Activated CD8-positive, alpha-beta memory T cell treated with anti-CD3 and anti-CD28 coated beads for 1 hour (primary cell): ENCODE data around the gene CIB2.

Experiments used
- DNase-seq, 2 donors: peaks; one replicate each; pipeline ENCODE4 v3.0.0-alpha.2; 2020; ENCODE audit warnings: low read depth in 1 of 2; ENCODE audit errors: extremely low read depth in 1 of 2

CIB2 gene

DNA sequence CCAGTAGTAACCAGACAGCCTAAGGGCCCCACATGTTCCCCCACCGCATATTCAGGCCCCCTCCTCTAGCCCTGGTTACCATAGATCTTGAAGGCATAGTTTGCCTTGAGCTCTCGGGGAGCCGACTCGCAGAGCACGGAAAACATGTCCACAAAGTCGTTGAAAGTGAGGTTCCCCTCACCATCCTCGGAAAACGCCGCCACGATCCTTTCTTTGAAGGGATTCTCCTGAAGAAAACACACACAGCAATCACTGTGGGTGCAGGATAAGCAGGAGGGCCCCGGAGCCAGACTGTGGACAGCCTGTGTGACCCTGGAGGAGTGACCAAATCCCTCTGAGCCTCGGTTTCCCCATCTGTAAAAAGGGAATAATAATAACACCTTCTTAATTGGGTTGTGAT is 22.1 kb downstream of the CIB2 start:
- no peak for DNase-seq

DNA sequence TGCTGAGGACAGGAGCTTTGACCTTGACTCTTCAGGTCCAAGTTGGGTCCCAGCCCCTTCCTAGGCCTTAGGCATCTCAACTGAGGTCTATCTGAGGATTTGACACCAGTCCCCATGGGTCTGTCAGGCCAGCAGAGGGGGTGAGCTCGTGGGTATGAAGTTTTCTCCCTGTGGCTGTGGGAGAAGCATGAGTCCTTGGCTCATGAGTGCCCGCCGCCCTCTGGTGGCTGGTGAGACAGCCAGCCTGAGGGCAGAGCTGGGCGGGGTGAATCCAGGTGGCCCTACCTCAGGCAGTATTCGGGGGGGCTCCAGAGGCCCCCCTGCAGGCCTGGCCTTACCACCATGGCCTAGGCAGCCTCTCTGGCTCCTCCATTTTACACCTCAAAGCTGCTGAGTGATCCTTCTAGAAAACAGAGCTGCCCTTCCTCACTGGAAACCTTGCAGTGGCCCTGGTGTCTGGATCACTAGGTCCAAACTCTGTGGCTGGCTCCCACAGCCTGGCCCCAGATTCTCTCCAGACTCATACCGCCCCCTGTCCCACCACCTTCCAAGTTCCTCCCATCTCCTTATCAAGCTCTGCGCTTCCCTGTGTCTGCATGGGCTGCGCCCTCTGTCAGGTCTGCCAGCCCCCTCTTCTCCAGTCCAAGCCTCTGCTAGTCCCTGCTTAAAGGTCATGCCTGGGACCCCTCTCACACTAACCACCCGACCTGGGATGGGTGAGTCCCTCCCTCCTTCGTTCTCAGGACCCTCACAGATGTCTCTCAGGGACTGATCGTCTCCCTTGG is 22.8 kb downstream of the CIB2 start:
- DNase-seq: peak; percentile 67 to 72

DNA sequence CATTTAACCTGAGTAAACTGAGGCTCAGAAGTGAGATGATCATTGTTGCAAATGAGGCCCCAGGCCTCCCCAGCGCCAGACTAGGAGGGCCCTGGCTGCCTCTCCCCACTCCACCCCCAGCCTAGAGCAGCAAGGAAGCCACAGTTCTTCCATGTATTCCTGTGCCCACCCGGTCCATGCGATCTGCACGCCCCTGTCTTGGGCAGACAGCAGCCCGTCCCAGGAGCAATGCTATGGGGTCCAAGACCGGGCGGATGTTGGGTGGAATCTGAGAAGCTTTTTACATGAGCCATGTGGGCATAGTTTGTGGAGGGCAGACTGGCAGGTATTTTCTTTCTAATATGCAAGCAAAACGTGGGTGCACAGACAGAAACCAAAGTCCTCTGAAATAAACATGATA is 23.8 kb downstream of the CIB2 start:
- DNase-seq: no peak

DNA sequence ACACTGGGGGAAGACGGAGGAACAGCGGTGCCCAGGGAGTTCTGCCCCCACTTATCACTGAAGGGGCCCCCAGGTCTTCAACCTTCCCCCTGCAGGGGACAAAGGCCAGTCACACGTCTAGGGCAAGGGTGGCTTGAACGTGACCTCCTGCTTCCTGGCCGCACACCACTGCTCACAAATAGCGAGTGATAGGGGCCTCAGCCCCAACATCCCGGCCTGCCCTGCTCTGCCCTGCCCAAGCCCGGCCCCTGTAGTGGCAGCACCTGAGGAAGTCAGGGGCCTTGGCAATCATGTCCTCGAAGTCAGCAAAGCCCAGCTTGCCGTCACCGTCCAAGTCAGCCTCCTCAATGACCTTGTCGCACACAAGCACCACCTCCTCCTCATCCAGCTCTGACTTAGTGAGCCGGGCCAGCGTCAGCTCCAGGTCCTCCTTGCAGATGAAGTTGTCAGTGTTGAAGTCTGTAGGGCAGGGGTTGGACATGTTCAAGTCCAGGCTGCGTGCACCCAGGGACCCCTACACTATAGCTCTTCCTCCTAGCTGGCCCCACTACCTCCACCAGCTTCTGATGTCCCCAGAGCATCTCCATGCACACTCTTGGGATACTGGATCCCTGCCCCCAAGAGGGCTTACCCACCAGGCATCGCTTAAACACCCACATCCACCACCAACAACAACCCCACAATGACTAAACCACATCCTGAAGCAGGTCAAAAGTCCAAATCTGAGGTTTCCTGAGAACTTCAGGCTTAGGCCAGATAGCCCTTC is 25.6 kb downstream of the CIB2 start:
- DNase-seq: no peak

DNA sequence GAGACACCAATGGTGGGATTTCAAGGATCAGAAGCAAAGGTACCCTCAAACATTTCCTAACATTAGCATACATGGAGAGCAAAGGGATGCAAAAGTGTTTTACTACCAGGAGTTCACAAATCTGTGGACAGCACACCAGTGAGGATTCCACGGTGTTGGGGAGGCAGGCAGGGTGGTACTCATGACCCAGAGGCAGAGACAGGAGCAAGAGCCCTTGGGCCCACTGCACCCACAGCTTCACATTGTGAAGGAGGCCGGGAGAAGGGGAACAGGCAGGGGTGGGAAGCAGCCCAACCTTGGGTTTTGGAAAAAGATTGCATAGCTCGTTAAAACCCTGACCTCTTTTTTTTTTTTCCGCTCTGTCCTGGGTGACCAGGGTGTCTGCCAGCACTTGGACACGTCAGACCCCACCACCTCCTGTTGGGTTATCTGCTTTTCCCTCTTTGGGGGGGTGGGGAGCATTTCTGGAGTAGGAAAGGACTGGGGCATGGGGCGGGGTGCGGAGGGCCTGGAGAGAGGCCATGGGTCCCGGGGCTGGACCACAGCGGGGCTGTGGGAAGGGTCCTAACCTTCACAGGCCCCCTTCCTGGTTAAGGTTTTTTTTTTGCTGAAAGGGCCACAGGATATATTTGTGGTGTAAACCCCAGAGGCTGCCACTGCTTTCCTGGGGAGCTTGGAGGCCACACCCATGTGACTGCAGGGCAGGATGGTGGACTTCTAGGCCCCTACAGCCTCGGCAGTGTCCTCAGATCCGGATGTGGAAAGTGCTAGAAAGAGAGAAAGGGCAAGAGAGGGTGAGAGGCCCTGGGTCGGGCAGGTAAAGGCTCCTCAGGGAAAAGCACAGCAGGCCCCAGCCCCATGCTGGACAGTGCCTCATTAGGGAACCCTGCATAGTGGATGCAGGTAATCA is 26.4 kb downstream of the CIB2 start:
- DNase-seq: no peak

DNA sequence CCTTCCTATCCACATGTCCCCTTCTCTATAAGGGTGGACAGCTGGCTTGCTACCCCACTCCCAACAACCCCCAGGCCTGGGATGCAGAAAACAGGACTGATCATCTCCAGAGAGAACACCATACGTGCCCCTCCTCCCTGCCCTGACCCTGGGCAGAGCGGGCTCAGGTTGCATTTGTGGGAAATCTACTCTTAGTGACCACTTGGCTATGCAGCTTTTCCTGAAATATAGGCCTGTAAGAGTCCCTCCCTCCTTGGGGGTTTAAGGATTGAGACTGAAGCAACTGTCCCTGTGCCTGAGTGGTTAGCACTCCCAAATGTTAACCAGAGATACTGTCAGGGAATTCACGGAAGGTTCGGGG is 27.1 kb downstream of the CIB2 start:
- DNase-seq: no peak

DNA sequence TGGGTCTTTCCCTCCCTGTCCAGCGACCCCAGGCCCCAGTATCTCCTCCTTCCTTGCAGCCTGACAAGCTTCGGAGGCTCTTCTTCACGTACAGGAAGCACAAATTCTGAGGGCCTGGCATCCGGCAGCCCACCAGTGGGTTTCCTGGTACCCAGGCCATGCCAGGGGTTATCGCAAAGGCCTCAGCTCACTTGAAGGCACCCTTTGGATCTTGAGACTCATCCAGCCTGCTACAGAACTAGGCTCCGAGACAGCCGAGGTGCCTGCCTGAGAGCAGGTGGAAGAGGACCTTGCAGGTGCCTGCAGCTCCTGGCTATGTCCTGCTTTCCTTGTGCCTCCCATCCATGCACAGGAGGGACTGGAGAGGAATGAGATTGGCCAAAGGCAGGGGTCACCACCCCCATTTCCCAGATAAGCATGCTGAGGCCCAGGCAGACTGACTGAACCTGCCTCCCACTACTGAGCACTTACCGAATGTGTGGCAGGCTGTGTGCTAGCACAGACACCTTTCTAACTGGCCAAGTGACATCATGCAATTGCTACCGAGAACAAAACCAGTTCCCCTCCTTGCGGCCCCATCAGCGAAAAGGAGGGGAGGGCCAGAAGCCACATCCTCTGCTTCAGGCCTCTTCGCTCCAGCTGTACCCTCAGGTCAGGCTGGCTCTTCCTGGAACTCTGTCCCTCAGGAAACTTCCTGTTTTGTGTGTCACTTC is 27.7 kb downstream of the CIB2 start:
- DNase-seq: peak; percentile 4 to 22

DNA sequence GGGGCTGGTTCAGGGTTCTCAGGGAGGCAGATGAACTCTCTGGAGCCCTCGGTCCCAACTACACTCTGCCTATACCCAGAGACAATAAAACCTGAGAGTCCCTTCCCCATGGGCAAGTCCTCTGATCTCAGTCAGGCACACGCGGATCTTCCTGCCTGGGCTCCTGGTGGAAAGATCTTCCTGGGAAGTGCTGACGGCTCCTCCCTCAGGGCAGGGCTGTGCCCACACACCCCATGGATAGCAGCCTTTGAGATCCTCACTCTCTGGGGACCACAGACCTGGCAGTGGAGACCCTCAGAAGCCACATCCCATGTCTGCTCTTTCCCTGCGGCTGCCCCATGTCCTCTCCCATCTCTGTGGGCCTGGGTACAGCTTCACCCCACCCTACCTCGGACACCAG is 28.5 kb downstream of the CIB2 start:
- DNase-seq: no peak

DNA sequence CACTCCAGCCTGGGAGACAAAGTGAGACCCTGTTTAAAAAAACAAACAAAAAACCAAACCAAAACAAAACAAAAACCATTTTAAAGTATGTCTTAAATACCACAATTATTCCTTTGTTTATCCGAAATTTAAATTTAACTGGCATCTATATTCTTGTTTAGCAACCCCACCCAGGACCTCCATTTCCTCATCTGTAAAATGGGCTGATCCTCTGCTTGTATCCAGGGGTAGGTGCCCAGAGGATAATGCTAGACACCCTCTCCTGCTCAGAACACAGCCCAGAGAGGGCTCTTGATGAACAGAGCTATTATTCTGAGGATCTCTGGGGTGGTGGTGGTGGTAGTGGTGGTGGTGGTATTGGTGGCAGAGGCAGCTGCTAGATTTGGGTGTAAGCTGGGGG is 29.0 kb downstream of the CIB2 start:
- DNase-seq: no peak

DNA sequence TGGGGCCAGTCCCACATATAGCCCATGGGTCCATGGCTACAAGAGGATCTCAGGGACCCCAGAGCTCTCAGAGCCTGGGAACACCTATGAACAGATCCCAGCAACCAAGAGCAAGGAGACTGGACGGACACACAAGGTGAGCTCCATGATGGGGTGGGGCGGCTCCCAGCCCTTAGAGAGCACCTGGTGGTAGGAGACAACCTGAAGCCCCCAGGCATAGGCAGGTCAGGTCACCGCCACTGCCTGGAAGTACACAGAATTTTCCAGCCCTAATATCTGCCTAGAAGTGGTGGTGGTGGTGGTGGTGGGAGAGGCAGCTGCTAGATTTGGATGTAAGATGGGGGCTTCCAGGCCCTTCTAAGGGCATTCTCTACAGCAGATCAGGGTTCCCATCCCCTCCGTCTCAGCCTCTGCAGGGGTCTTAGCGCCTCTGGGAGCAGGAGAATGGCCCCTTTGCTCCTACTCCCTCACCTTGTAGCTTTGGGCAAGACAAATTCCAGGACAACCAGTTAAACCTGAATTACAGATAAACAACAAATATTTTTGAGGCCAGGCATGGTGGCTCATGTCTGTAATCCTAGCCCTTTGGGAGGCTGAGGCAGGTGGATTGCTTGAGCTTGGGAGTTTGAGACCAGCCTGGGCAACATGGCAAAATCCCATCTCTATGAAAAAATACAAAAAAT is 29.7 kb downstream of the CIB2 start:
- DNase-seq: no peak

DNA sequence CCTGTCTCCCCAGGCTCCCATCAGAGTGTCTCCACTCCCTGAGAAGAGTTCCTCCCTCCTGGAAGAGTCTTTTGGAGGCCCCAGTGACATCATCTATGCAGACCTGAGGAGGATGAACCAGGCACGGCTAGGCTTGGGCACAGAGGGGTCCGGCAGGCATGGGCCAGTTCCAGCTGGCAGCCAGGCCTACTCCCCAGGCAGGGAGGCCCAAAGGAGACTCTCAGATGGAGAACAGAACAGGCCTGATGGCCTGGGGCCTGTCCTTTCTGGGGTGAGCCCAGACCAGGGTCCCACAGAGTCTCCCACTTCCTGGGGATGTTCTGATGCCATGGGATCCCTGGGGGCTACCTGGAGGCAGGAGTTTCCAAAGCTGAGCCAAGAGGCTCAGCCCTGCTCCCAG is 30.4 kb downstream of the CIB2 start:
- DNase-seq: no peak

DNA sequence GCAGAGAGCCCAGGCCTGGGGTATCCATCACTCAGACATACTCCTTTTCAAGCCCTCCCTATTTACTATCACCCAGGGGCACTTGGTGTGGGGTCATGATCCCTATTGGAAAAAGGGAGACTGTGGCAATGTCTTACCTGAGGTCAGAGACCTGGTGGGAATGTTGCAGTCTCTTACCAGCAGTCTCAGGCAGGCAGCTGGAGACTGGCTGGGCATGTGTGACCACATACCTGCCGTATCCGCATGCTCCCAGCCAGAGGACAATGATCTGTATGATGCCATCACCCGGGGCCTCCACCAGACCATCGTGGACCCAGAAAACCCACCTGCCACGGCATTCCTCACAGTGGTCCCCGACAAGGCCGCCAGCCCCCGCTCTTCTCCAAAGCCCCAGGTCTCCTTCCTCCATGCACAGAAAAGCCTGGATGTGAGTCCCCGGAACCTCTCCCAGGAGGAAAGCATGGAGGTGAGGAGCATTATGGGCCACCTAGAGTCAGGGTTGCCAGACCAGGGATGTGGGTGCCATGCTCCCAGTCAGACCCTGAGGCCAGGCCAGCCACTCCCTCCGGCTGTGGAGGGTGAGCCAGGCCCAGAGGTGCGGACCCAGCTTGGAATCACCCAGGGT is 33.0 kb downstream of the CIB2 start:
- no peak for DNase-seq

DNA sequence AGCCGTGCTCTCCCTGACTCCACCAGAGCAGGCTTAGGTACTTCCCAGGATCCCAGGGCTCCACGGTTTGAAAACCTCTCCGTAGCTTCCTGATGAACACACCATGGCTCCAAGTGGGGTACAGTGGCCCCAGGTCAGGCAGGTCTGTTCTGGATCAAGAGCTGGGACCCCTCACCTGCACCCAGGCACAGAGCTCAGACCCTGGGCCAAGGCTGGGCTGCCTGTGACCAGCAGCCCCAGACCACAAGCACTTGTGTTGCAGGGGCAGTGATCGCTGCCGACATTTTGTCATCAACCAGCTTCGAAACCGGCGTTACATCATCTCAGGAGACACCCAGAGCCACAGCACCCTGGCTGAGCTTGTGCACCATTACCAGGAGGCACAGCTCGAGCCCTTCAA is 33.6 kb downstream of the CIB2 start:
- DNase-seq: no peak

DNA sequence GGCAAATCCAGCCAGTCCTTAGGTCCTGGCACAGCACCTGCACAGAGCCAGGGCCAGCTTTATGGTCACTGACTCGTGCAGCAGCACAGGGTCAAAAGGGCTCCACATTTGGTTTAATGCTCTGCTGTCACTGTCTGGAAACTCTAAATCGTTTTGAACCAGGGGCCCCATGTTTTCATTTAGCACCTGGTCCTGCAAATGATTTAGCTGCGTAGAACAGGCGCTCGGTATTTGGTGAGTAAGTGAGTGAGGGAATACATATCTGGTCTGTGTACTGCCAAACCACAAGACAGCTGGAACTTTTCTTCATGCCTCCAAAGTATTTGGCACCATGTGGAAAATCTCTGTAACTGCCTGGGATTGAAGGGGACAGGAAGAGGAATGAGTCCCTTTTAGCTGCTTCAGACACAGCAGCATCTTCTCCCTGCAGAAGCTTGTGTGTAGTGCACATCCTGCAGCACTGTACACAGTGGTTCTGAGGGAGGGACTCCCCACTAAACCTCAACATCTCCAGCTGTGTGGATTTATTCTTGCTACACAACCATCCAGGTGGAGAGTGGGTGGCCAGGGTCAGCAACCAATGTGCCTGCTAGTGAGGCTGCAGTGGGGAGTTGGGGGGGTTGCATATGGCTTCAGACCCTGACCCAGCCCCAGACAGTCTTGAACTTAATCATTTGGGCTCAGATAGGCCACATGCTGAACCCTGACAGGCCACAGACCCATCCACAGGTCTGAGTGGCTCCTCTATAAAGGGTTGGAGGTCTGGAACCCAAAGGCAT is 37.8 kb downstream of the CIB2 start:
- no peak for DNase-seq

DNA sequence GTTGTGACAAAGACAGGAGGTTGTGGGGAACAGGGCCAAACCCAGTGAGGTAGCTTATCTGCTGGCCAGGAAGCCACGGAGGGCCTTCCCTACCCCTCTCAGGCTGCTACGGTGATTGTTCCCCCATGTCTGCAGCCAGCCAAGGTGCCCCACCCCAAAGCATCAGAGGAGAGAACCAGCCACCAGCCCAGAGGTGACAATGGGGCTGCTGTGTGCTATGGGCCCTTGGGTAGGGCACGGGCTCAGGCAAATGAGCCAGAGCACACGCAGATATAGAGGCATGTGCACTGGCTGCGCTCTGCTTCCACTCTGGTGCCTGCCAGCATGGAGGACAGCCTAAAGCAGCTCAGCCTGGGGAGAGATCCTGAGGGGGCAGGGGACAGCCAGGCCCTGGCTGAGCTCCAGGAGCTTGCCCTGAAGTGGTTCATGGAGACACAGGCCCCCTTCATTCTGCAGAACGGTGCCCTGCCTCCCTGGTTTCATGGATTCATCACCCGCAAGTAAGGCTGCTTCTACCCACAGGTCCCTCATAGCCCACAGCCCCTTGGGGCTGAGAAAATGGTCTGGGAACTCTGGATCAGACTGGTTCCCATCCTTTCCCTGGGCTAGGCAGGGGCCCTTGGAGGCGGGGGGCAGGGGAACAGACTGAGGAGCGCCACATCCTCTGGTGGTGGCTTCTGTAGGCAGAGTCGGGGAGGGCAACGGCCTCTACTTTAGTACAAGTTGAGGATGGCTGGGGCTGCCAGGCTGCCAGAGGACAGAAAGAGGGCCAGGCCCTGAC is 38.8 kb downstream of the CIB2 start, which contains the start of gene SH2D7:
Gene SH2D7 (plus strand): TSS at position 301 of the 781 bp plus-strand sequence. CDS start 24 bp downstream, at position 325.
- no peak for DNase-seq

DNA sequence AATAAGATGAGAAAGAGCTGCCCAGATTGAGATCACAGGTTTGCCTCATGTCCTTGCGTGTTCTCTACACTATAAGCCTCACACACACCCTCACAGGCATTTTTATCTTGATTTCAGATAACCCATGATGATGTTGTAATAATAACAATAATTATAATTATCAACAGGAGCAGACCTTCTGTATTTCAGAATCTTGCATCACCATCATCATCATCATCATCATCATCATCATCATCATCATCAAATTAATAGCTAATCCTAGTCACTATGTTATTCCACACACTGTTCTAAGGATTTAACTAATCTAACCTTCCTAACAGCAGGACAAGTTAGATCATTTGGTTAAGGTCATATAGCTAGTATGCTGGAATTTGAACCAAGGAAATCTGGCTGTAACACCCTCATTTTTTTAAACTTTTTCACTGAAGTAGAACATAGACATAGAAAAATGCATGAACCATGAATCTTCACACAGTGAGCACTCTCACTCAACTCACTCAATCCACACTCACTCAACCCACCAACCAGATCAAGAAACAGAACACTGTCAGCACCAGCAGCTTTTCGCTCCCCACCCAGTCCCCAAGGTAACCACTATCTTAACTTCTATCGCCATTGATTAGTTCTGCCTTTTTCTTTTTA is 40.7 kb downstream of the CIB2 start:
- no peak for DNase-seq

DNA sequence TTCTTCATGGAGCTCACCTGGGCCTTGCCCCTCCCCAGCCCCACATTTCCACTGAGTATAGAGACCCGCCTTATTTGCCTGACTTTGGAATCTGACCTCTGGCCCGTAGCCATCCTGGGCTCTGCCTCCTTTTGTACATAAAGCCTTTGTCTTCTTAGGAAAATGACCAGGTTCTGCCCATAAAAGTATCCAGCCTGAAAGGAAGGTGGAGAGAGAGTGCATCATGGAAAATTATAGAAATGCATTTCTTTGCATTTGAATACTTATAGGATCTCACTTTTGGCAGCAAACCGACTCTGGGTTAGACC is 42.5 kb downstream of the CIB2 start:
- no peak for DNase-seq
